HEK293T (cell line): ENCODE data around the gene CAPZA2.

Experiments used
- BHLHE40 ChIP-seq: fragments of 450-650 bp; IDR thresholded peaks from 2 replicates; pipeline ENCODE4 v1.6.1; 2016; ENCODE audit warnings: mild to moderate bottlenecking, moderate library complexity, borderline replicate concordance
- CTBP1 ChIP-seq: fragments of 450-650 bp; IDR thresholded peaks from 2 replicates; pipeline ENCODE4 v1.6.1; 2016; ENCODE audit warnings: borderline replicate concordance
- FOXA1 ChIP-seq: fragments of 450-650 bp; IDR thresholded peaks from 2 replicates; pipeline ENCODE4 v1.6.1; 2016; ENCODE audit warnings: mild to moderate bottlenecking
- FOXK2 ChIP-seq: fragments of 450-650 bp; IDR thresholded peaks from 2 replicates; pipeline ENCODE4 v1.6.1; 2016; ENCODE audit warnings: mild to moderate bottlenecking
- FOXM1 ChIP-seq: fragments of 450-650 bp; IDR thresholded peaks from 2 replicates; pipeline ENCODE4 v1.6.1; 2017; ENCODE audit warnings: mild to moderate bottlenecking, borderline replicate concordance
- L3MBTL2 ChIP-seq: fragments of 450-650 bp; conservative IDR thresholded peaks from 2 replicates; pipeline ENCODE4 v1.6.1; 2016; ENCODE audit warnings: mild to moderate bottlenecking
- LEF1 ChIP-seq: fragments of 450-650 bp; IDR thresholded peaks from 2 replicates; pipeline ENCODE4 v1.6.1; 2017; ENCODE audit warnings: mild to moderate bottlenecking, borderline replicate concordance
- NFRKB ChIP-seq: fragments of 450-650 bp; IDR thresholded peaks from 2 replicates; pipeline ENCODE4 v1.6.1; 2016; ENCODE audit warnings: mild to moderate bottlenecking, moderate library complexity
- SP1 ChIP-seq: fragments of 450-650 bp; IDR thresholded peaks from 2 replicates; pipeline ENCODE4 v1.6.1; 2017
- SUZ12 ChIP-seq: fragments of 450-650 bp; IDR thresholded peaks from 2 replicates; pipeline ENCODE4 v1.6.1; 2016; ENCODE audit warnings: mild to moderate bottlenecking
- TARDBP ChIP-seq: fragments of 450-650 bp; IDR thresholded peaks from 2 replicates; pipeline ENCODE4 v1.6.1; 2016
- ZNF384 ChIP-seq: fragments of 450-650 bp; IDR thresholded peaks from 2 replicates; pipeline ENCODE4 v1.6.1; 2016
- TF ChIP-seq, protein P1 (sequence below): fragments of 450-650 bp; IDR thresholded peaks from 2 replicates; pipeline ENCODE4 v1.6.1; 2016

DNA sequence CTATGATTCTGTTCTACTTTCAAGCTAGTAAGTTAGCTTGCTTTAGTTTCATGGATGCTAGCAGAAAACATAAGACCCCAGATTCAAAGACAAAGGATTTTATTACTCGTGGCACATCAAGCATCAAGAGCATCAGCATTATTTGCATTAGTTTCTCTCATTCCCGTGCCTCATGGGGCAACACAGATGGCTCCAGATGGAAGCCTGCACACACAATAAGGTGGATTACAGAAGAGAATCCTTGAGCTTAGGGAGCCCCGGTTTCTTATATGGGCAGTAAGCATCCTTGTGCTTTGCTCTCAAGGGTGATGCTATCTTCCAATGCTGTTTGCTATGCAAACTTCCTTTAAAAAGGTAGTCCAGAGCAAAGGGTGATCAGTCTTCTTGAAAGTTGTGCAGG, 10.7 kb upstream of the CAPZA2 start:
- TF ChIP-seq SP1 (no peak), FOXK2 (no peak), FOXM1 (no peak), FOXA1 (no peak), L3MBTL2 (no peak), BHLHE40 (no peak), LEF1 (no peak), NFRKB (no peak), SUZ12 (no peak), TARDBP (no peak), CTBP1 (no peak), ZNF384 (no peak)
- TF ChIP-seq, protein P1, sequence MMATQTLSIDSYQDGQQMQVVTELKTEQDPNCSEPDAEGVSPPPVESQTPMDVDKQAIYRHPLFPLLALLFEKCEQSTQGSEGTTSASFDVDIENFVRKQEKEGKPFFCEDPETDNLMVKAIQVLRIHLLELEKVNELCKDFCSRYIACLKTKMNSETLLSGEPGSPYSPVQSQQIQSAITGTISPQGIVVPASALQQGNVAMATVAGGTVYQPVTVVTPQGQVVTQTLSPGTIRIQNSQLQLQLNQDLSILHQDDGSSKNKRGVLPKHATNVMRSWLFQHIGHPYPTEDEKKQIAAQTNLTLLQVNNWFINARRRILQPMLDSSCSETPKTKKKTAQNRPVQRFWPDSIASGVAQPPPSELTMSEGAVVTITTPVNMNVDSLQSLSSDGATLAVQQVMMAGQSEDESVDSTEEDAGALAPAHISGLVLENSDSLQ = no peak
